NB4 (cell line): ENCODE data around the gene SHB.

Experiments used
- DNase-seq: peaks from one replicate; pipeline ENCODE4 v3.0.0; 2010; ENCODE audit warnings: low read depth
- H3K4me3 ChIP-seq: one replicate; pipeline ENCODE4 v1.5.1; 2011; ENCODE audit warnings: mild to moderate bottlenecking, low read depth, low read length, moderate library complexity
- MYC ChIP-seq: IDR thresholded peaks from 2 replicates; pipeline ENCODE4 v1.6.1; 2011; ENCODE audit warnings: low read depth, low read length
- POLR2A ChIP-seq: IDR thresholded peaks from 2 replicates; pipeline ENCODE4 v1.6.1; 2011; ENCODE audit warnings: mild to moderate bottlenecking; ENCODE audit not compliant: insufficient read length; ENCODE audit errors: extremely low read depth
- TF ChIP-seq, protein P1 (sequence below): IDR thresholded peaks from one replicate; pipeline ENCODE4 v1.5.1; 2012; ENCODE audit warnings: low read depth, low read length
- TF ChIP-seq, protein P2 (sequence below): IDR thresholded peaks from 2 replicates; pipeline ENCODE4 v1.6.1; 2011; ENCODE audit warnings: low read depth, low read length

The SHB gene

DNA sequence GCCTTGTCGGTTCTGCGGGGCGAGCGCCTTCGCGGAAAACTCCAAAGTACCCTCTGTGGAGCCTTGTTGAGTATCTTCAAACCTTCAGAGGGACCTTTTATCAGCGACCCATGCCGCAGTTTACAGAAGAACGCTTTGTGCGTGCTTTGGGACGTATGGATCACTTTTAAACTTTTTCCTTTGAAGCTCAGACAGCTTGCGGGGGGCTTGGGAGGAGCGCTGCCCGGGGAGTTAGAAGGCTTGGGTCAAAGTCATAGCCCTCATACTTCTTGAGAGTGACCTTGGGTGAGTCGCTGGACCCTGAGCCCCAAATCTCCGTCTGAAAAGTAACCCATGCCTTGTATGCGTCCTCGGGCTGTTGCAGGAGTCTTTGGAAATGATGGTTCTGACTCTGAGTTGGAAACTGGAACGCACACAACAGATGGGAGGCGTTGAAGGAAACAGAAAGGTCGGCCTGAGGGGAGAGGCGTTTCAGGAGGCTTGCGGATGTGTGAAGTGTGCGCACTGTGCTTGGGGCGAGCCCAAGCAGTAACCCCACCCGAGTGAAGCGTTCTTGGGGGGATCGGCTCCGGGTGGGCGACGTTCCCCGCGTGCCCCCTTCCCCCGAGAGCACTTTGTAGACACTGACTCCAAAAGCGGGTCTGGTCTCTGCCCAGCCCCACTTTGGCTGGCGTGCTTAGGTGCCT lies 164.4 kb downstream of the SHB start:
- DNase-seq: no peak
- H3K4me3 ChIP-seq: peak overlapping the region; percentile 83
- TF ChIP-seq MYC: no peak
- TF ChIP-seq POLR2A: no peak
- TF ChIP-seq, protein P1, sequence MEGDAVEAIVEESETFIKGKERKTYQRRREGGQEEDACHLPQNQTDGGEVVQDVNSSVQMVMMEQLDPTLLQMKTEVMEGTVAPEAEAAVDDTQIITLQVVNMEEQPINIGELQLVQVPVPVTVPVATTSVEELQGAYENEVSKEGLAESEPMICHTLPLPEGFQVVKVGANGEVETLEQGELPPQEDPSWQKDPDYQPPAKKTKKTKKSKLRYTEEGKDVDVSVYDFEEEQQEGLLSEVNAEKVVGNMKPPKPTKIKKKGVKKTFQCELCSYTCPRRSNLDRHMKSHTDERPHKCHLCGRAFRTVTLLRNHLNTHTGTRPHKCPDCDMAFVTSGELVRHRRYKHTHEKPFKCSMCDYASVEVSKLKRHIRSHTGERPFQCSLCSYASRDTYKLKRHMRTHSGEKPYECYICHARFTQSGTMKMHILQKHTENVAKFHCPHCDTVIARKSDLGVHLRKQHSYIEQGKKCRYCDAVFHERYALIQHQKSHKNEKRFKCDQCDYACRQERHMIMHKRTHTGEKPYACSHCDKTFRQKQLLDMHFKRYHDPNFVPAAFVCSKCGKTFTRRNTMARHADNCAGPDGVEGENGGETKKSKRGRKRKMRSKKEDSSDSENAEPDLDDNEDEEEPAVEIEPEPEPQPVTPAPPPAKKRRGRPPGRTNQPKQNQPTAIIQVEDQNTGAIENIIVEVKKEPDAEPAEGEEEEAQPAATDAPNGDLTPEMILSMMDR: no peak
- TF ChIP-seq, protein P2, sequence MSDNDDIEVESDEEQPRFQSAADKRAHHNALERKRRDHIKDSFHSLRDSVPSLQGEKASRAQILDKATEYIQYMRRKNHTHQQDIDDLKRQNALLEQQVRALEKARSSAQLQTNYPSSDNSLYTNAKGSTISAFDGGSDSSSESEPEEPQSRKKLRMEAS: no peak

DNA sequence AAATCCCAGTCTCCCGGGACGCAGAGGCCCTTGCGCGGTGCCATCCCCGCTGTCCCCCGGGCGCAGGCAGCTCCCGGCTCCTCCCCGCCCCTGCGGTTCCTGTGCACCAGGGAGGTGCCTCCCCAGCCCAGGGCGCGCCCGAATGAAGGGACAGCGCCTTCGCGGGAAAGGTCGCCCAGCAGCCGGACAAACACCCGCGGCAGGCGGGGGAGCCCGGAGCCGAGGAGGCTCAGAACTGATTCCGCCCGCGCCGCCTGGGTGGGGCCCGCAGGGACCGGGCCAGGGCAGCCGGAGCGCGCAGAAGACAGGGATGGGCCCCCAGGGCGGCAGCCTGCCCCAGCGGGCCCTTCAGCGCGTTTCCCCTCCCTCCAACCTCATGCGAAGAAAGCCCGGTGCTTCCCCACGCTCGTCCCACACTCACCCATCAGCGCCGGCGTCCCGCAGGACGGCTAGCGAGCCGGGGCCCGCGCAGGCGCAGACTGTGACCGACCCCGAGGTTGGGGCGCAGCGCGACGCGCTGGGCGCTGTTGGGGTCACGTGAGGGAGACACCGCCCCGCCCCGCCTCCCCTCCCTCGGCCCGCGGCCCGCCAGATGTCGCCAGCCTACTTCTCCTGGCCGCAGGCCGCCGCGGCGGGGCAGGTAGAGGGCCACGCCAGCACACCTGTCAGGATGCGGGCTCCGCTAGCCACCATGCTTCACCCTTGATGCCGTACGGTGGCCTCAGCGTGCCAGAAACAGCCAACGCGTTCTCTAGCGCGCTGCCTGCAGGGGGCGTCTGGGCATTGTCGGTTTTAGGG lies 165.2 kb downstream of the SHB start, which contains the start of gene SLC25A51:
TSS of gene SLC25A51 (minus strand) at position 481 of the 798 bp plus-strand sequence. CDS start 15,577 bp downstream, outside the sequence.
- peak; percentile 85 for DNase-seq
- peak within 1 kb of the TSS; percentile 83 for H3K4me3 ChIP-seq
- TF ChIP-seq MYC: peak; percentile 88
- TF ChIP-seq POLR2A: peak; percentile 50
- TF ChIP-seq, protein P1: peak; percentile 67
- TF ChIP-seq, protein P2: peak; percentile 72

DNA sequence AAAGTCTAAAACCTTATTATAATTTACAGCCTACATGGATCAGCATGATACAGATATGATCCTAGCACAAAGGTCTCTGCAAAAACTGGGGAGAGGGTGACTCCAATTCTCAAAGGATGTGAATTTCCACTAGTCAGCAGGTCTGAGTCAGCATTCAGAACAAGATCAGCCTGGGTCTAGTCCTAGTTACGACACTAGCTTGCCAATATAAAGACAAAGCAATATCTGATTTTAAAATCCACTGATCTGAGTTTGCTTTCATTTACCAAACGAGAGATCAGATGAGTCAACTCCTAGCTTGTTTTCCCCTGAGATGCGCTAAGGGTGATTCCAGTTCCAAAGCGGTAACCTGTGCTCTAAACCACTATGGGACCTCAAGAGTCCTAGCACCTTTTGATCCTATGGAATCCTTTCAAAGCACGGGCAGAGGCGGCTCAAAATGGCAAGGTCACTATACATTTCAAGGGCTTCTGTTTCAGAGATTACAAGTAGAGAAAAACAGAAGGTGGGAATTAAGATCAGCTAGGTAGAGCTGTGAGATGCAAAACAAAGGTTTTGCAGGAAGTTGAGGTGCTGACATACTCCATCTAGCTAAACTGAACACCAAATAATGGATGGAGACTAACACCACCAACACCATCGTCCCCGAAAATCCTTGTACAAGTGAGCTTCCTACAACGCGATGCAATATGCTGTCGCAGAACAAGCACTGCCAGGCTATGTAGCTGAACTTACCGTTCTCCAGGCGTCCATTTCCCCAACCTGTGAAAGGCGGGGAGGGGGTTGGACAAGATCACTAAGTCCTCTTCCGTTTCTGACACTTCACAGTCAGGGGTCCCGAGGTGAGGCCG lies 166.0 kb downstream of the SHB start:
- peak overlapping the region; percentile 83 for H3K4me3 ChIP-seq
- DNase-seq: peak; percentile 33
- TF ChIP-seq, protein P2: no peak
- TF ChIP-seq, protein P1: no peak
- TF ChIP-seq POLR2A: no peak

DNA sequence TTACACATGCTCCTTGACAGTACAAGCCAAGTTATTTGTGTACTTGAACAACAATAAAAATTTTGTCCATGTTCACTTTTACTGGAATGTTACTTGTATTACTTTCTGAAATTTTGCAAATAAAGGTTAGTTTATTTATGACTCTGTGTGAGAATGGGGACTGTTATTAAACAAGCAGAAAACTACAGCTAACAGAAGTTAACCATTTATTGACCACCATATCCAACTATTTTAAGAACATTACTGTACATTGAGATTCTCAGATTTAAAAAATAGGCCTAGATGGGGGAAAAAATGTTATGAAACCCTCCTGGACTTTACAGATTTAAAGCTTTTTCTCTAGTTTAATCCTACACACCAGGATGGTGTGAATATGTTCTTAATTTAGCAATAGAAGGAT lies 166.9 kb downstream of the SHB start:
- H3K4me3 ChIP-seq: peak overlapping the region; percentile 83
- TF ChIP-seq, protein P2: no peak
- no peak for TF ChIP-seq MYC
- TF ChIP-seq, protein P1: no peak
- TF ChIP-seq POLR2A: no peak
- no peak for DNase-seq

DNA sequence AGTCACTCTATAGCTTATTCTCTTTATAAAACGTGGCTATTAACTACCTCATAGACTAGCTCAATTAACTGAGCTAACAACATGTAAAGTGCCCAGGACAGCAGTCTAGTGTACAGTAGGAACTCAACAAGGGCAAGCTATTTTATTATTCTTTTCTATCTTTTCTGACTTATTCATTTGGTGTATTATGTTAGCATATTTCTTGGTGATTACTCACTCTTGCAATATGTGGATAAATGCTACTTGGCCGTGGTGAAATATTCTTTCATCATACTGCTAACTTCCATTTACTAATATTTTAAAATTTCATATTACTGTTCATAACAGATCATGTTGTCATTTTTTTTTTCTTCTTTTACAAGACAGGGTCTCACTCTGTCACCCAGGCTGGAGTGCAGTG lies 170.0 kb downstream of the SHB start:
- DNase-seq: no peak
- no peak for TF ChIP-seq MYC
- TF ChIP-seq, protein P2: no peak
- no peak for TF ChIP-seq POLR2A
- TF ChIP-seq, protein P1: no peak
- H3K4me3 ChIP-seq: no peak overlapping the region
